PC-3 (cell line): ENCODE measurements around the gene RAB6A. TPM values are rescaled to one million over a fixed set of nuclear protein-coding genes. Genes with fewer than 3 reads are reported as not detected.

ENCODE experiments used
- ATAC-seq: fragments of 200-7000 bp; cut with Tn5 transposase; 2 replicates; pipeline ENCODE4 v1.9.1; 2020; ENCODE audit warnings: mild to moderate bottlenecking, moderate library complexity
- BruUV-seq: library from RNA; stranded (reverse); fragments of 400-500 nt; replicated peaks from 2 replicates; lab custom pipeline; 2021; lab: Mats Ljungman, UMichigan
- CTCF ChIA-PET: fragments of 300-600 bp; sonication (Branson Sonifier 250); formaldehyde crosslinking; loops from one replicate; lab custom pipeline; 2022; ENCODE audit warnings: antibody characterized with exemption; lab: Charles Lee
- POLR2A ChIA-PET: fragments of 300-600 bp; sonication (Branson Sonifier 250); formaldehyde crosslinking; loops from one replicate; lab custom pipeline; 2022; ENCODE audit warnings: antibody characterized with exemption; ENCODE audit not compliant: unreplicated experiment; lab: Charles Lee
- DNase-seq: peaks from one replicate; pipeline ENCODE4 v3.0.0-alpha.2; 2015
- H2AFZ ChIP-seq: fragments of 300-600 bp; sonication (generic); 2 replicates; pipeline ENCODE4 v1.6.0; 2016; ENCODE audit warnings: antibody characterized with exemption, low read length
- H3F3A ChIP-seq: fragments of 300-600 bp; sonication (generic); one replicate; pipeline ENCODE4 v1.6.0; 2017; ENCODE audit warnings: antibody characterized with exemption, low read length, control low read depth, mild to moderate bottlenecking; ENCODE audit not compliant: unreplicated experiment
- H3K27ac ChIP-seq: fragments of 300-600 bp; sonication (generic); 2 replicates; pipeline ENCODE4 v1.5.1; 2016; ENCODE audit warnings: mild to moderate bottlenecking, low read length
- H3K27me3 ChIP-seq: fragments of 300-600 bp; sonication (generic); 2 replicates; pipeline ENCODE4 v1.6.1; 2016; ENCODE audit warnings: low read length, mixed read lengths
- H3K36me3 ChIP-seq: fragments of 300-600 bp; sonication (generic); 2 replicates; pipeline ENCODE4 v1.6.1; 2016; ENCODE audit warnings: low read depth, mixed run types, low read length, mixed read lengths
- H3K4me1 ChIP-seq: fragments of 300-600 bp; sonication (generic); 2 replicates; pipeline ENCODE4 v1.5.1; 2016; ENCODE audit warnings: low read length; ENCODE audit not compliant: insufficient read depth
- H3K4me2 ChIP-seq: fragments of 300-600 bp; sonication (generic); 2 replicates; pipeline ENCODE4 v1.6.0; 2016; ENCODE audit warnings: low read length
- H3K4me3 ChIP-seq: fragments of 300-600 bp; sonication (generic); 2 replicates; pipeline ENCODE4 v1.5.1; 2016; ENCODE audit warnings: mild to moderate bottlenecking, low read length, mixed read lengths
- H3K79me2 ChIP-seq: fragments of 300-600 bp; sonication (generic); 2 replicates; pipeline ENCODE4 v1.6.1; 2017; ENCODE audit warnings: low read length, mixed read lengths
- H3K9ac ChIP-seq: fragments of 300-600 bp; sonication (generic); 2 replicates; pipeline ENCODE4 v1.6.0; 2016; ENCODE audit warnings: mild to moderate bottlenecking, low read length
- H3K9me2 ChIP-seq: fragments of 300-600 bp; sonication (generic); replicated peaks from 2 replicates; pipeline ENCODE4 v1.6.1; 2016; ENCODE audit warnings: mixed run types, low read length, mixed read lengths
- H3K9me3 ChIP-seq: fragments of 300-600 bp; sonication (generic); 2 replicates; pipeline ENCODE4 v1.6.1; 2016; ENCODE audit warnings: low read length, mixed read lengths
- H4K20me1 ChIP-seq: fragments of 300-600 bp; sonication (generic); 2 replicates; pipeline ENCODE4 v1.6.1; 2016; ENCODE audit warnings: low read length, mixed read lengths
- EZH2 ChIP-seq: fragments of 300-600 bp; sonication (generic); IDR thresholded peaks from one replicate; pipeline ENCODE4 v1.6.1; 2017; ENCODE audit warnings: antibody characterized with exemption, mild to moderate bottlenecking, low read length; ENCODE audit not compliant: unreplicated experiment
- EZH2phosphoT487 ChIP-seq: fragments of 300-600 bp; sonication (generic); IDR thresholded peaks from 2 replicates; pipeline ENCODE4 v1.6.1; 2018; ENCODE audit warnings: mild to moderate bottlenecking, antibody characterized with exemption, low read length, borderline replicate concordance
- intact Hi-C: fragments of 100-400 bp; cut with micrococcal nuclease; formaldehyde crosslinking; loops from 2 replicates; pipeline ENCODE4 v1.9.0; 2023
- total RNA-seq: library from RNA; depleted of rRNA; stranded (reverse); fragments of >200 nt; gene quantifications from 2 replicates; pipeline ENCODE4 v1.2.3, GENCODE V29; 2014
- TF ChIP-seq, protein P1 (sequence below): fragments of 300-600 bp; sonication (generic); conservative IDR thresholded peaks from 2 replicates; pipeline ENCODE4 v1.5.1; 2017; ENCODE audit warnings: antibody characterized with exemption, low read depth, mild to moderate bottlenecking, low read length

The RAB6A gene
- total RNA-seq, 1 experiment from 2014 or later, result 97.9 TPM

DNA sequence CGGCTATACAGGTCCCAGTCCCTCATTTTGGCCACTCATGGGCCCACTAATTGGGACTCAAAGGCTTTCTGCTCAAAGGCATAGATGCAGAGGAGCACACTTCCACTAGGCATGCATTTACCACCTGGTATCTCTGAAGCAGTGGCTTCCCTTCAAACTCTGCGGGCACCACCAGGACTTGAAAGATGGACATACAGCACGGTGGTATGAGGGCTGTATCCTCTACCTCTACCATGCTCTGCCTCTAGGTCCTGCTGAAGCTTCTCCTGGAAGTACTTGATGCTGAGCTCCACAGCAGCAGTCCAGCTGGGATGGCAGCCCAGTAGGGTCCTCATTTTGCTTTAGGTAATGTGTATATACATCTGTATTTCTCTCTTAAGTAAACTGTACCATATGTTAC, 49.9 kb downstream of the RAB6A start:
- ChIA-PET POLR2A (no interaction called here), CTCF (no interaction called here)
- ATAC-seq (no peak), DNase-seq (no peak)
- no peaks in the 10 kb centered on the region for H3K4me1 ChIP-seq
- H3K27me3 ChIP-seq, result no peaks in the 10 kb centered on the region
- H3F3A ChIP-seq, result no peaks in the 10 kb centered on the region
- H3K9me2 ChIP-seq, result no peaks in the 10 kb centered on the region
- intact Hi-C loops, result no loop called here
- H3K36me3 ChIP-seq, result peaks cover 11% of the 10 kb centered on the region; the same call in 1 of the 2 replicates
- TF ChIP-seq, protein P1, sequence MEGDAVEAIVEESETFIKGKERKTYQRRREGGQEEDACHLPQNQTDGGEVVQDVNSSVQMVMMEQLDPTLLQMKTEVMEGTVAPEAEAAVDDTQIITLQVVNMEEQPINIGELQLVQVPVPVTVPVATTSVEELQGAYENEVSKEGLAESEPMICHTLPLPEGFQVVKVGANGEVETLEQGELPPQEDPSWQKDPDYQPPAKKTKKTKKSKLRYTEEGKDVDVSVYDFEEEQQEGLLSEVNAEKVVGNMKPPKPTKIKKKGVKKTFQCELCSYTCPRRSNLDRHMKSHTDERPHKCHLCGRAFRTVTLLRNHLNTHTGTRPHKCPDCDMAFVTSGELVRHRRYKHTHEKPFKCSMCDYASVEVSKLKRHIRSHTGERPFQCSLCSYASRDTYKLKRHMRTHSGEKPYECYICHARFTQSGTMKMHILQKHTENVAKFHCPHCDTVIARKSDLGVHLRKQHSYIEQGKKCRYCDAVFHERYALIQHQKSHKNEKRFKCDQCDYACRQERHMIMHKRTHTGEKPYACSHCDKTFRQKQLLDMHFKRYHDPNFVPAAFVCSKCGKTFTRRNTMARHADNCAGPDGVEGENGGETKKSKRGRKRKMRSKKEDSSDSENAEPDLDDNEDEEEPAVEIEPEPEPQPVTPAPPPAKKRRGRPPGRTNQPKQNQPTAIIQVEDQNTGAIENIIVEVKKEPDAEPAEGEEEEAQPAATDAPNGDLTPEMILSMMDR, result no peak
- no peak for TF ChIP-seq EZH2phosphoT487
- TF ChIP-seq EZH2, result no peak
- no peak overlapping the region for H3K9ac ChIP-seq
- BruUV-seq, result no TSS peak
- H3K4me2 ChIP-seq, result no peak overlapping the region
- no peak overlapping the region for H3K27ac ChIP-seq
- H2AFZ ChIP-seq, result no peak overlapping the region
- H4K20me1 ChIP-seq, result no peaks in the 10 kb centered on the region
- H3K9me3 ChIP-seq, result no peaks in the 10 kb centered on the region
- no peaks in the 10 kb centered on the region for H3K79me2 ChIP-seq
- no peak overlapping the region for H3K4me3 ChIP-seq

DNA sequence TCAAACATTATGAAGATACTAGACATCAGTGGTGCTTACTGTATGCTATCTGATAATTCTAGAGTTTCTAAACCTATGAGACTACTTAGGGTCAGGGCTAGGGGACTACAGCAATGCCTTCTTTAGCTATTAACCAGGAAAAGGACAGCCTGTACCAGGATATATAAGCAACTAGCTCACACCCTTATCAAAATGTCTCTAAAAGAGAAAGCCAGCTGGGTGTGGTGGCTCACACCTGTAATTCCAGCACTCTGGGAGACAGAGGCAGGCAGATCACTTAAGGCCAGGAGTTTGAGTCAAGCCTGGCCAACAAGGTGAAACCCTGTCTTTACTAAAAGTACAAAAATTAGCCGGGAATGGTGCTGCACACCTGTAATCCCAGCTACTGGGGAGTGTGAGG, 55.8 kb downstream of the RAB6A start:
- Histone ChIP-seq H4K20me1 (no peaks in the 10 kb centered on the region), H3K9me3 (no peaks in the 10 kb centered on the region), H3F3A (no peaks in the 10 kb centered on the region), H2AFZ (no peak overlapping the region), H3K36me3 (peaks cover 13% of the 10 kb centered on the region), H3K9me2 (no peaks in the 10 kb centered on the region), H3K79me2 (no peaks in the 10 kb centered on the region), H3K4me1 (no peaks in the 10 kb centered on the region), H3K27ac (no peak overlapping the region), H3K4me3 (no peak overlapping the region), H3K27me3 (no peaks in the 10 kb centered on the region), H3K4me2 (no peak overlapping the region), H3K9ac (no peak overlapping the region)
- no peak for ATAC-seq
- ChIA-PET CTCF (no interaction called here), POLR2A (no interaction called here)
- intact Hi-C loops, result no loop called here
- DNase-seq, result no peak
- no TSS peak for BruUV-seq
- TF ChIP-seq EZH2phosphoT487, result no peak
- TF ChIP-seq, protein P1, result no peak
- TF ChIP-seq EZH2, result no peak

DNA sequence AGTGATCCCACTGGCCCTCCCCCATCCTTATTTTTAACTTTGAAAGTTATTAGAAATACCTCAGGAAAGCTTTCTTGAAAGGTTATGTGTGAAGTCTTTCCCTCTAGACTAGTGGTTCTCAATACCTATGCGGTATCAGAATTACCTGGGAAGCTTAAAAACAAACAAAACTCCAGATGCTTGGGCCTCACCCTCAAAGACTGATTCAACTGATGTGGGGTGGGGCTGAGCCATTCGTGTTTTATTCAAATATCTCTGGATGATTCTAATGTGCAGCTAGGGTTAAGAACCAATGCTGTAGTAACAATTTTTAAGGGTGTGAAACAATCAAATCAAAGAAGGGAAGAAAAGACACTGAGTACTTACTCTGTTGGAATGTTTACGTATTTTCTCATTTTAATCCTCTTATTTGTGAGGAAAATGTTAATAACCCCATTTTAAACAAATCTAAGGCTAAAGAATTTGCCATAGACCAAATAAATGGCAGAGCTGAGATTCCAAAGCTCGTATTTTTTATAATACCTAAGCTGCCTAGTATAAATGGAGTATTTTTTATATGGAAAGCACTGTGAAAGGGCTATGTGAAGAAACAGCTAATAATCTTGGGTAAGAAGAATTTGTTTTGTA, 66.9 kb downstream of the RAB6A start:
- BruUV-seq, result no TSS peak
- H4K20me1 ChIP-seq, result no peaks in the 10 kb centered on the region
- peaks cover 3% of the 10 kb centered on the region for H3K36me3 ChIP-seq
- H3K4me3 ChIP-seq, result no peak overlapping the region
- ATAC-seq, result no peak
- no peaks in the 10 kb centered on the region for H3K4me1 ChIP-seq
- ChIA-PET POLR2A (interaction anchor here (0.6 kb wide), 1 partner anchor 288 kb away, joined by 4 read pairs; the partner anchor contains the start of gene UCP2), CTCF (interaction anchor here (0.5 kb wide), 1 partner anchor 1223 kb away, joined by 4 read pairs; no protein-coding TSS in a partner anchor)
- no peak overlapping the region for H3K4me2 ChIP-seq
- H3F3A ChIP-seq, result no peaks in the 10 kb centered on the region
- intact Hi-C loops, result no loop called here
- no peaks in the 10 kb centered on the region for H3K9me2 ChIP-seq
- H2AFZ ChIP-seq, result no peak overlapping the region
- H3K9me3 ChIP-seq, result no peaks in the 10 kb centered on the region
- no peak overlapping the region for H3K9ac ChIP-seq
- H3K79me2 ChIP-seq, result no peaks in the 10 kb centered on the region
- no peaks in the 10 kb centered on the region for H3K27me3 ChIP-seq
- no peak for DNase-seq
- no peak overlapping the region for H3K27ac ChIP-seq
- TF ChIP-seq EZH2phosphoT487, result no peak
- no peak for TF ChIP-seq EZH2
- TF ChIP-seq, protein P1, result no peak
